B cell (primary cell): ENCODE data around the gene SEMA4D. TPM values are rescaled to one million over a fixed set of nuclear protein-coding genes. Genes with fewer than 3 reads are reported as not detected.
A peak's percentile ranks its signal among the peaks of the same experiment; 100 is the strongest.

Experiments used
- ATAC-seq: fragments of 200-7000 bp; cut with Tn5 transposase; one replicate; pipeline ENCODE4 v1.10.0; 2021; ENCODE audit warnings: low read depth, mild to moderate bottlenecking, moderate number of reproducible peaks, moderate library complexity
- CTCF ChIA-PET: fragments of 350-600 bp; sonication (Branson Sonifier 250); formaldehyde crosslinking; loops from one replicate; lab custom pipeline; 2021; ENCODE audit warnings: antibody characterized with exemption, inconsistent platforms; lab: Charles Lee
- POLR2A ChIA-PET: fragments of 350-600 bp; sonication (Branson Sonifier 250); formaldehyde crosslinking; loops from one replicate; lab custom pipeline; 2021; ENCODE audit warnings: antibody characterized with exemption; lab: Charles Lee
- DNase-seq: peaks from one replicate; pipeline ENCODE4 v3.0.0; 2013
- H2AFZ ChIP-seq: 2 replicates; pipeline ENCODE4 v1.6.1; 2012; ENCODE audit warnings: mild to moderate bottlenecking, low read depth, low read length; ENCODE audit not compliant: insufficient read depth, poor library complexity, severe bottlenecking
- H3K27ac ChIP-seq, 2 donors: 1 replicate in 1 of 2; 2 replicates in 1 of 2; pipeline ENCODE4 v1.5.1; 2012 to 2013; ENCODE audit warnings: low read length in 2 of 2, mild to moderate bottlenecking in 2 of 2, moderate library complexity in 1 of 2
- H3K27me3 ChIP-seq, 4 experiments: fragments of 200-600 bp in 1 of 4; sonication (generic) in 1 of 4; replicated peaks in 1 of 4; 1 replicate in 2 of 4; 2 replicates in 2 of 4; pipeline versions ENCODE4 v1.6.1 to v1.7.0; 2013 to 2016; ENCODE audit warnings: low read length in 3 of 4, mild to moderate bottlenecking in 2 of 4, mixed read lengths in 1 of 4, moderate library complexity in 1 of 4; ENCODE audit not compliant: insufficient read depth in 4 of 4, control insufficient read depth in 3 of 4; ENCODE audit errors: control extremely low read depth in 1 of 4
- H3K36me3 ChIP-seq, 2 experiments: replicated peaks in 1 of 2; 1 replicate in 1 of 2; 2 replicates in 1 of 2; pipeline versions ENCODE4 v1.6.1 to v1.7.1; 2013; ENCODE audit warnings: low read length in 1 of 2; ENCODE audit not compliant: insufficient read depth in 2 of 2, control insufficient read depth in 1 of 2; ENCODE audit errors: control extremely low read depth in 1 of 2, extremely low read depth in 1 of 2
- H3K4me1 ChIP-seq, 2 donors: fragments of 200-600 bp in 1 of 2; sonication (generic) in 1 of 2; 1 replicate in 1 of 2; 2 replicates in 1 of 2; pipeline versions ENCODE4 v1.5.1 to v1.6.1; 2013 to 2017; ENCODE audit warnings: low read length in 2 of 2; ENCODE audit not compliant: control insufficient read depth in 2 of 2, insufficient read depth in 2 of 2
- H3K4me2 ChIP-seq: replicated peaks from 2 replicates; pipeline ENCODE3; 2012; ENCODE audit warnings: mild to moderate bottlenecking, low read depth, low read length; ENCODE audit not compliant: poor library complexity, severe bottlenecking
- H3K4me3 ChIP-seq, 5 experiments: fragments of 200-600 bp in 1 of 5; sonication (generic) in 1 of 5; 1 replicate in 3 of 5; 2 replicates in 2 of 5; pipeline versions ENCODE4 v1.5.1 to v1.7.0; 2011 to 2016; ENCODE audit warnings: low read length in 4 of 5, mild to moderate bottlenecking in 4 of 5, low read depth in 2 of 5, control low read depth in 1 of 5, moderate library complexity in 1 of 5; ENCODE audit not compliant: insufficient read depth in 1 of 5; ENCODE audit errors: control extremely low read depth in 1 of 5, extremely low read depth in 1 of 5
- H3K79me2 ChIP-seq: fragments of 200-600 bp; sonication (generic); one replicate; pipeline ENCODE4 v1.6.0; 2016; ENCODE audit warnings: low read length; ENCODE audit not compliant: control insufficient read depth, insufficient read depth
- H3K9ac ChIP-seq: fragments of 200-600 bp; sonication (generic); 2 replicates; pipeline ENCODE4 v1.6.1; 2017; ENCODE audit warnings: mild to moderate bottlenecking, low read length, moderate library complexity
- H3K9me3 ChIP-seq, 3 donors: one replicate each; pipeline versions ENCODE4 v1.6.1 to v1.7.1; 2013; ENCODE audit warnings: low read length in 2 of 3; ENCODE audit not compliant: control insufficient read depth in 2 of 3, insufficient read depth in 1 of 3; ENCODE audit errors: control extremely low read depth in 1 of 3
- H4K20me1 ChIP-seq: 2 replicates; pipeline ENCODE4 v1.6.0; 2012; ENCODE audit warnings: mild to moderate bottlenecking, low read length; ENCODE audit not compliant: insufficient read depth, control insufficient read depth, poor library complexity, severe bottlenecking
- H3K27ac Mint-ChIP-seq: one replicate; pipeline ENCODE4 v1.8.0; 2021; ENCODE audit warnings: mixed read lengths
- H3K27me3 Mint-ChIP-seq: one replicate; pipeline ENCODE4 v1.8.0; 2021; ENCODE audit warnings: mixed read lengths
- H3K4me1 Mint-ChIP-seq: one replicate; pipeline ENCODE4 v1.8.0; 2021; ENCODE audit warnings: mixed read lengths
- H3K4me3 Mint-ChIP-seq: one replicate; pipeline ENCODE4 v1.8.0; 2021; ENCODE audit warnings: mixed read lengths
- H3K9me3 Mint-ChIP-seq: one replicate; pipeline ENCODE4 v1.8.0; 2022; ENCODE audit warnings: mixed read lengths; ENCODE audit not compliant: insufficient read depth
- CTCF ChIP-seq: fragments of 200-600 bp; IDR thresholded peaks from one replicate; pipeline ENCODE4 v1.8.0; 2022; ENCODE audit warnings: antibody characterized with exemption, mild to moderate bottlenecking
- EZH2 ChIP-seq: IDR thresholded peaks from 2 replicates; pipeline ENCODE4 v1.6.1; 2012; ENCODE audit warnings: borderline replicate concordance, low read depth, mild to moderate bottlenecking, moderate library complexity, low read length; ENCODE audit not compliant: insufficient read depth, poor library complexity, severe bottlenecking
- WGBS: methylation state at CpG from one replicate; pipeline ENCODE4 v1.1.5; 2013; ENCODE audit warnings: missing lambda C conversion rate; ENCODE audit not compliant: insufficient coverage; 5-methylcytosine and 5-hydroxymethylcytosine counted together
- intact Hi-C: fragments of 100-400 bp; cut with micrococcal nuclease; formaldehyde crosslinking; loops from one replicate; pipeline ENCODE4 v1.10.0; 2022
- polyA plus RNA-seq: library from polyadenylated mRNA; depleted of rRNA; stranded (reverse); fragments of >200 nt; gene quantifications from 2 replicates; pipeline ENCODE4 v1.2.3, GENCODE V29; 2012
- total RNA-seq, 2 donors: library from RNA; stranded (reverse); fragments of 120-200 nt in 1 of 2; gene quantifications; 1 replicate in 1 of 2; 2 replicates in 1 of 2; pipeline versions ENCODE4 v1.2.3 to v1.2.4, GENCODE V29; 2013 to 2022

Gene SEMA4D
- total and polyA plus RNA-seq, 2 donors (not counting 1 experiment from before 2014, with no cell fraction given) = 53.6 to 231 TPM

- Histone ChIP-seq H3K36me3 (peaks cover 7 to 72% of the 10 kb centered on the region in 2 experiments), H3K4me2 (no peak overlapping the region), H3K27me3 (no peaks in the 10 kb centered on the region), H3K9ac (no peak overlapping the region), H3K4me1 (peaks cover 28 to 38% of the 10 kb centered on the region in 2 donors), H3K79me2 (peaks cover 44% of the 10 kb centered on the region), H2AFZ (no peak overlapping the region), H3K27ac (no peak overlapping the region), H4K20me1 (no peaks in the 10 kb centered on the region), H3K9me3 (no peaks in the 10 kb centered on the region), H3K4me3 (no peak overlapping the region)
- H3K27ac Mint-ChIP-seq = no peak overlapping the region
- WGBS = 97% methylated on average over 5 of the region's 5 CpGs
- TF ChIP-seq CTCF = no peak
- TF ChIP-seq EZH2 = no peak
- no peak overlapping the region for H3K4me3 Mint-ChIP-seq
- H3K9me3 Mint-ChIP-seq = no peaks in the 10 kb centered on the region
- peaks cover 38% of the 10 kb centered on the region for H3K4me1 Mint-ChIP-seq
- DNase-seq (no peak), ATAC-seq (no peak)
- no peaks in the 10 kb centered on the region for H3K27me3 Mint-ChIP-seq
- ChIA-PET CTCF (interaction anchor here (0.8 to 7.4 kb wide), 6 partner anchors 12 to 151 kb away, joined by 3 to 72 read pairs (median 4); no protein-coding TSS in a partner anchor), POLR2A (no interaction called here)
- intact Hi-C loops = no loop called here
Observed at GRCh38 chr9:89398621-89399020, 99.3 kb downstream of the SEMA4D start.

DNA sequence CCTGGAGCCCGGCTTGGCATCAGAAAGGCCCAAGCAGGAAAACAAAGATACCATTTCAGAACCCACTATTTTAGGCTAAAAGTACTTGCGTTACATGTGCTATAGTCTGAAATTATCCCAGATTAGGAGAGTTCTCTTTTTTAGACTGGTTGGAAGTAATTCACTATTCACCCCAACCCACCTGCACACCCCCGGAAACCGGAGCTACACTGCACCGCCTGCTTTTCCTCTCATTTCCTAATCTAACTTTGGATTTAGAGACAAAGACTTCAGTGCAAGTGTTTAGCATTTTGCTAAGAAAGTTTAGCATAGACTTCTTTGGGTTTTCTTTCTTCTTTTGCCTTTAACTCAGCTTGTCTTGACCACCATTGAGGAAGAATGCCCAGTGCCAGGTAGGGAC lies 100.4 kb downstream of the SEMA4D start:
- Mint-ChIP-seq H3K27me3 (no peaks in the 10 kb centered on the region), H3K9me3 (no peaks in the 10 kb centered on the region), H3K27ac (peak overlapping the region; percentile 60), H3K4me1 (peaks cover 32% of the 10 kb centered on the region), H3K4me3 (no peak overlapping the region)
- no peak overlapping the region for H3K9ac ChIP-seq
- H3K79me2 ChIP-seq = peaks cover 44% of the 10 kb centered on the region
- DNase-seq (no peak), ATAC-seq (no peak)
- H3K4me2 ChIP-seq = no peak overlapping the region
- ChIA-PET CTCF (interaction anchor here (7.4 kb wide), 1 partner anchor 152 kb away, joined by 72 read pairs; no protein-coding TSS in a partner anchor), POLR2A (no interaction called here)
- no peaks in the 10 kb centered on the region for H3K9me3 ChIP-seq
- H3K4me3 ChIP-seq = no peak overlapping the region
- peaks cover 7 to 76% of the 10 kb centered on the region in 2 experiments for H3K36me3 ChIP-seq
- H3K4me1 ChIP-seq = peaks cover 28 to 38% of the 10 kb centered on the region in 2 donors
- no peaks in the 10 kb centered on the region for H3K27me3 ChIP-seq
- H3K27ac ChIP-seq = no peak overlapping the region
- no peaks in the 10 kb centered on the region for H4K20me1 ChIP-seq
- no peak for TF ChIP-seq CTCF
- TF ChIP-seq EZH2 = no peak
- intact Hi-C loops = no loop called here
- H2AFZ ChIP-seq = no peak overlapping the region
- WGBS = no CpG with 5 or more reads among the region's 5 CpGs
